ENCODE results near the gene GPR108. TPM values are rescaled to one million over a fixed set of nuclear protein-coding genes. Genes with fewer than 3 reads are reported as not detected.

GPR108 gene
- total and polyA plus RNA-seq, 2 experiments from 2014 or later = 66.6 to 120 TPM

- Histone ChIP-seq H2AFZ (no peak overlapping the region), H3K9me2 (replicated peaks; ENCODE audit: insufficient read depth) (no peaks in the 10 kb centered on the region), H4K20me1 (ENCODE audit: insufficient read depth, poor library complexity, severe bottlenecking) (no peaks in the 10 kb centered on the region), H3K27me3 (no peaks in the 10 kb centered on the region), H3K4me2 (no peak overlapping the region), H3K27ac (no peak overlapping the region), H3K4me1 (ENCODE audit: insufficient read depth) (no peaks in the 10 kb centered on the region), H3K36me3 (replicated peaks; ENCODE audit: insufficient read depth, low read depth) (no peaks in the 10 kb centered on the region), H3K4me3 (no peak overlapping the region), H3K9me3 (ENCODE audit: low read depth) (no peaks in the 10 kb centered on the region), H3K79me2 (no peaks in the 10 kb centered on the region)
- DNase-seq (ENCODE audit: low spot score) = no peak
- TF ChIP-seq EZH2 (IDR thresholded peaks at IDR 0.05; ENCODE audit: borderline replicate concordance) (no peak), EZH2phosphoT487 (IDR thresholded peaks at IDR 0.05; ENCODE audit: low read depth, severe bottlenecking, unreplicated experiment) (no peak)
- TF ChIP-seq, protein P1, sequence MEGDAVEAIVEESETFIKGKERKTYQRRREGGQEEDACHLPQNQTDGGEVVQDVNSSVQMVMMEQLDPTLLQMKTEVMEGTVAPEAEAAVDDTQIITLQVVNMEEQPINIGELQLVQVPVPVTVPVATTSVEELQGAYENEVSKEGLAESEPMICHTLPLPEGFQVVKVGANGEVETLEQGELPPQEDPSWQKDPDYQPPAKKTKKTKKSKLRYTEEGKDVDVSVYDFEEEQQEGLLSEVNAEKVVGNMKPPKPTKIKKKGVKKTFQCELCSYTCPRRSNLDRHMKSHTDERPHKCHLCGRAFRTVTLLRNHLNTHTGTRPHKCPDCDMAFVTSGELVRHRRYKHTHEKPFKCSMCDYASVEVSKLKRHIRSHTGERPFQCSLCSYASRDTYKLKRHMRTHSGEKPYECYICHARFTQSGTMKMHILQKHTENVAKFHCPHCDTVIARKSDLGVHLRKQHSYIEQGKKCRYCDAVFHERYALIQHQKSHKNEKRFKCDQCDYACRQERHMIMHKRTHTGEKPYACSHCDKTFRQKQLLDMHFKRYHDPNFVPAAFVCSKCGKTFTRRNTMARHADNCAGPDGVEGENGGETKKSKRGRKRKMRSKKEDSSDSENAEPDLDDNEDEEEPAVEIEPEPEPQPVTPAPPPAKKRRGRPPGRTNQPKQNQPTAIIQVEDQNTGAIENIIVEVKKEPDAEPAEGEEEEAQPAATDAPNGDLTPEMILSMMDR (IDR thresholded peaks at IDR 0.05; ENCODE audit: poor library complexity) = no peak
- 89% methylated on average over 15 of the region's 15 CpGs for WGBS (ENCODE audit: low lambda C conversion rate, missing lambda C conversion rate)
These were observed 51.3 kb downstream of the GPR108 start for GRCh38 chr19:6685962-6686627.

DNA sequence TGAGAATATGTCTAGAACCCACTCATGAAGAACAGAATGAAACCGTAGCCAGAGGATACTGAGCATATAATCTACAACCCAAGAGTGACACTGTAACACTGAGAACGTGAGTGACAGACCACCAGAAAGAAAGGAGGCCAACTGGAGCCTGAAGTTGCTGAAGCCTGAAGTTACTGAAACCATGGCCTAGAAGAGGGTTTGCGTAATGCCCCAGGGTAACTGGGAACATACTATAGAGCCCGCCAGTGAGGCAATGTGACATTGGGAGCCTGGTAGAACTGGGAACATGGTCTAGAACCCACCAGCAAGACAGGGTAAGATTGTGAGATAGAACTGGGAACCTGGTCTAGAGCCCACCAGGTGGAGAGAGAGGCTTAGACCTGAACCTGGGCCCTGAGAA is 51.9 kb downstream of the GPR108 start:
- Histone ChIP-seq H3K4me1 (ENCODE audit: insufficient read depth) (no peaks in the 10 kb centered on the region), H3K9me3 (ENCODE audit: low read depth) (no peaks in the 10 kb centered on the region), H4K20me1 (ENCODE audit: insufficient read depth, poor library complexity, severe bottlenecking) (no peaks in the 10 kb centered on the region), H3K36me3 (replicated peaks; ENCODE audit: insufficient read depth, low read depth) (no peaks in the 10 kb centered on the region), H3K9me2 (replicated peaks; ENCODE audit: insufficient read depth) (no peaks in the 10 kb centered on the region), H2AFZ (no peak overlapping the region), H3K27ac (no peak overlapping the region), H3K27me3 (no peaks in the 10 kb centered on the region), H3K4me2 (no peak overlapping the region), H3K4me3 (no peak overlapping the region), H3K79me2 (no peaks in the 10 kb centered on the region)
- no peak for DNase-seq (ENCODE audit: low spot score)
- 86% methylated on average over 4 of the region's 4 CpGs for WGBS (ENCODE audit: low lambda C conversion rate, missing lambda C conversion rate)
- TF ChIP-seq, protein P1 (IDR thresholded peaks at IDR 0.05; ENCODE audit: poor library complexity) = no peak
- TF ChIP-seq EZH2 (IDR thresholded peaks at IDR 0.05; ENCODE audit: borderline replicate concordance) (no peak), EZH2phosphoT487 (IDR thresholded peaks at IDR 0.05; ENCODE audit: low read depth, severe bottlenecking, unreplicated experiment) (no peak)

DNA sequence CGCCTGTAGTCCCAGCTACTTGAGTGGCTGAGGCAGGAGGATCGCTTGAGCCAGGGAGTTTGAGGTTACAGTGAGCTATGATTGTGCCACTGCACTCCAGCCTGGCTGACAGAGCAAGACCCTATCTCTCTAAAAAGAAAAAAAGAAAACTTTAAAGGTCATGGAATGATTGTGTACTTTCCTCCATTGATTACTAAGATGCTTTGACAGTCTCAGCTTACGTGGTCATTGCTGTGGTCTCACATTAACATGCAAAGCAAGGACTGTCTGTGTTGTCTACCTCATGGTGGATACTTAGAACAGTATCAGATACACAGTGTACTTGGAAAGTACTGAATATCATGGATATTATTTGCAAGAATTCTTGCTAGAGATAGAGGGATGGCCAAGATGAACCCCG is 53.4 kb downstream of the GPR108 start:
- no peak overlapping the region for H3K4me2 ChIP-seq
- H3K9me3 ChIP-seq (ENCODE audit: low read depth) = no peaks in the 10 kb centered on the region
- H3K27ac ChIP-seq = no peak overlapping the region
- H4K20me1 ChIP-seq (ENCODE audit: insufficient read depth, poor library complexity, severe bottlenecking) = no peaks in the 10 kb centered on the region
- H3K27me3 ChIP-seq = no peaks in the 10 kb centered on the region
- H3K36me3 ChIP-seq (replicated peaks; ENCODE audit: insufficient read depth, low read depth) = no peaks in the 10 kb centered on the region
- 92% methylated on average over 4 of the region's 4 CpGs for WGBS (ENCODE audit: low lambda C conversion rate, missing lambda C conversion rate)
- H3K4me1 ChIP-seq (ENCODE audit: insufficient read depth) = no peaks in the 10 kb centered on the region
- DNase-seq (ENCODE audit: low spot score) = no peak
- H3K4me3 ChIP-seq = no peak overlapping the region
- TF ChIP-seq EZH2 (IDR thresholded peaks at IDR 0.05; ENCODE audit: borderline replicate concordance) = no peak
- TF ChIP-seq EZH2phosphoT487 (IDR thresholded peaks at IDR 0.05; ENCODE audit: low read depth, severe bottlenecking, unreplicated experiment) = no peak
- TF ChIP-seq, protein P1 (IDR thresholded peaks at IDR 0.05; ENCODE audit: poor library complexity) = no peak
- no peaks in the 10 kb centered on the region for H3K9me2 ChIP-seq (replicated peaks; ENCODE audit: insufficient read depth)
- no peaks in the 10 kb centered on the region for H3K79me2 ChIP-seq
- H2AFZ ChIP-seq = no peak overlapping the region

All from hepatocyte (in vitro differentiated cells).